ENCODE measurements around the gene EPHA3.

DNA sequence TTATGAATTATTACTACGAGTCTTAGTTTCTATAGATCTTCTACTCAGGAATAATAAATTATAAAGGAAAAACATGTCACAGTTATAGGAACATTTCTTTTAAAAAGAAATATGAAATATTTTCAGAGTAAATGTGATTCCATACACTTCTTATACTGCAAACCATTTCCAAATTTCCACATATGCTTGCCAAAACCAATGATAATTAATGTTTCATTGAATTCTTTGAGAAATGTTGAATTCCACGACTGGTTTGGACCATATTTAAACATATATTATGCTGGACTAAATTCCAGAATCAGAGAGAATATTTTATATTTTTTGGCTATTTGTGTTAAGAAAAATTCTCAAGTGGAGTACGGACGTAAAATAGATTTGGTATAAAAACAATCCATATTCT is 144.6 kb downstream of the EPHA3 start:
- TF ChIP-seq, protein P1, sequence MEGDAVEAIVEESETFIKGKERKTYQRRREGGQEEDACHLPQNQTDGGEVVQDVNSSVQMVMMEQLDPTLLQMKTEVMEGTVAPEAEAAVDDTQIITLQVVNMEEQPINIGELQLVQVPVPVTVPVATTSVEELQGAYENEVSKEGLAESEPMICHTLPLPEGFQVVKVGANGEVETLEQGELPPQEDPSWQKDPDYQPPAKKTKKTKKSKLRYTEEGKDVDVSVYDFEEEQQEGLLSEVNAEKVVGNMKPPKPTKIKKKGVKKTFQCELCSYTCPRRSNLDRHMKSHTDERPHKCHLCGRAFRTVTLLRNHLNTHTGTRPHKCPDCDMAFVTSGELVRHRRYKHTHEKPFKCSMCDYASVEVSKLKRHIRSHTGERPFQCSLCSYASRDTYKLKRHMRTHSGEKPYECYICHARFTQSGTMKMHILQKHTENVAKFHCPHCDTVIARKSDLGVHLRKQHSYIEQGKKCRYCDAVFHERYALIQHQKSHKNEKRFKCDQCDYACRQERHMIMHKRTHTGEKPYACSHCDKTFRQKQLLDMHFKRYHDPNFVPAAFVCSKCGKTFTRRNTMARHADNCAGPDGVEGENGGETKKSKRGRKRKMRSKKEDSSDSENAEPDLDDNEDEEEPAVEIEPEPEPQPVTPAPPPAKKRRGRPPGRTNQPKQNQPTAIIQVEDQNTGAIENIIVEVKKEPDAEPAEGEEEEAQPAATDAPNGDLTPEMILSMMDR (conservative IDR thresholded peaks at IDR 0.05; ENCODE audit: low read depth, low read length): no peak
- TF ChIP-seq POLR2A (IDR thresholded peaks at IDR 0.05; ENCODE audit: low read depth, low read length): no peak
- no peak for TF ChIP-seq FOS (IDR thresholded peaks at IDR 0.05; ENCODE audit: low read depth, low read length)
